GM19043 (cell line): ENCODE measurements around the gene LYVE1.

Experiments
- ATAC-seq: cut with Tn5 transposase; IDR thresholded peaks from one replicate; pipeline ENCODE4 v1.9.1; 2021; ENCODE audit warnings: low read depth; ENCODE audit not compliant: unreplicated experiment

LYVE1 gene

DNA sequence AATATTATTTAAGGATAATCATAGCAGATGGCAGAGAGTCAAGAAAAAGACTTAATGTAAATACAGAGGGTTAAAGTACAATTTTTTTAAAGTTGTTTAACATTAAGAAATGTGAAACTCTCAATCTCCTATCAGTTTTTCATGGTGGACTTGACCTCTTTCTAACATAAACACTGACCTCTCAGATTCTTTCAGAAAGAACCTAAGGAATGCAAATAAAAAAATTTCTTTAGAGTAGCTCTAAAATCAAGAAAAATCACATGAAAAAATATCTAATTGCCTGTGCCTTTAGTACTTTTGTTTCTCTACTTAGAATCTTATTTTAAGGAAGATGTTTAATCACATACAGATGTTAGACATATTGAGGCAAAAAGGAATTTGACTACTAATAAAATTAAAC is 40.3 kb downstream of the LYVE1 start:
- ATAC-seq = no peak

GRCh38 chr11:10526974-10527918 is 41.2 kb downstream of the LYVE1 start:
- ATAC-seq = peak; percentile 91

DNA sequence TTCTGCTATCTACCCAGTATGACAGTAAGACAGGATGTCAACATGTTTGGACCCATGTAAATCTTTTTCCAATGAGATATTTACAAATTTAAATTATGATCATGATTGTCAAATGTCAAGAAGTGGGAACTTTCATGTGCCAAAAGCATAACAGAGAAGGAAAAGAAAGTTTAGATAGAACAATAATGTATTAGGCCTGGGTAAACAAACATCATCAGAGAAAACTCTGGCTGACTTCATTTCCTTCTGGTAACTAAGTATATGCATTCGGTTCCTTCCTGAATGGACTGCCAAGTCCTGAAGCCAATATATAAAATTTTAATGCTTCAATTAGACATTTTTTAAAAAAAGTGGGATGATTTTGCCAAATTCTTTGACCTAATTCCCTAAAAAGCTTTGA is 44.0 kb downstream of the LYVE1 start:
- no peak for ATAC-seq

GRCh38 chr11:10522921-10523320 is 45.5 kb downstream of the LYVE1 start:
- ATAC-seq = no peak

- ATAC-seq = no peak
These were observed 46.2 kb downstream of the LYVE1 start for GRCh38 chr11:10522276-10522675.

DNA sequence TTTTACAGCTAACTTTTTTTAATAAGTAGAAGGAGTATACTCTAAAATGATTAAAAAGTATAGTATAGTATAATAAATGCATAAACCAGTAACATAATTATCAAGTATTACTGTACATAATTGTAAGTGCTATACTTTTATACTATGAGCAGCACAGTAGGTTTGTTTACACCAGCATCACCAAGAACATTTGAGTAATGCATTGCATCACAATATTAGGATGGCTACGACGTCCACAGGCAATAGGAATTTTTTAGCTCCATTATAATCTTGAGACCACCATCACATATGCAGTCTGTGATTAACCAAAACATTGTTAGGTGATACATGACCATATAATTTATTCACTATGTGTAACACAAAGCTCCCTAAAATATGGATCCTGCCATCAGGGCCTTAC is 47.9 kb downstream of the LYVE1 start:
- ATAC-seq = no peak

DNA sequence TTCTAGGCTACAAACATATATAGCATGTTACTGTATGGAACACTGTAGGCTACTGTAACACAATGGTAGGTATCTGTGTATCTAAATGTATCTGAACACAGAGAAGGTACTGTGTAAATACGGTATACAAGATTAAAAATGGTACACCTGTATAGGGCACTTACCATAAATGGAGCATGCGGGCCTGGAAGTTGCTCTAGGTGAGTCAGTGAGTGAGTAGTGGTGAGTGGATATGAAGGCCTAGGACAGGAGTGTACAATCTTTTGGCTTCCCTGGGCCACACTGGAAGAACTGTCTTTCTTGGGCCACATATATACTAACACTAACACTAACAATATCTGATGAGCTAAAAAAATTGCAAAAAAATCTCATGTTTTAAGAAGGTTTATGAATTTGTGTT is 48.8 kb downstream of the LYVE1 start:
- ATAC-seq = no peak

DNA sequence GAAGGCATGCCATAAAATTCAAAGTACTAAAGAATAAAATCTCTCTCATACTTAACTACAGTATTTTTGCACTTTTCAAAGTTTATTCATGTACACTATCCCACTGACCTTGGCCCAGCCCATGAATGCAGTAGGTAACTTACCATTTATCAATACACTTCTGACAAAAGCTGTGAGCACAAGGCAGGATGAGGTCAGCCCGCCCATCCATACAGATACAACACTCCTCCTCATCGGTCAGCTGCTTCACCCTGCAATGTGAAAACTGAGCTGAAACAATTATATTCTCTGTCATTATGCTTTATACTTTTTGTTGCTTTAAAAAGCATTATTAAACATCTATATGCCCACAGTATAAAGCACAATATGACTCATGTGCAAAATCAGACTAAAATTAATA is 49.6 kb downstream of the LYVE1 start:
- ATAC-seq = no peak

- ATAC-seq = no peak
These were observed 50.3 kb downstream of the LYVE1 start for GRCh38 chr11:10518123-10518522.

GRCh38 chr11:10515418-10515817 is 53.0 kb downstream of the LYVE1 start:
- no peak for ATAC-seq

DNA sequence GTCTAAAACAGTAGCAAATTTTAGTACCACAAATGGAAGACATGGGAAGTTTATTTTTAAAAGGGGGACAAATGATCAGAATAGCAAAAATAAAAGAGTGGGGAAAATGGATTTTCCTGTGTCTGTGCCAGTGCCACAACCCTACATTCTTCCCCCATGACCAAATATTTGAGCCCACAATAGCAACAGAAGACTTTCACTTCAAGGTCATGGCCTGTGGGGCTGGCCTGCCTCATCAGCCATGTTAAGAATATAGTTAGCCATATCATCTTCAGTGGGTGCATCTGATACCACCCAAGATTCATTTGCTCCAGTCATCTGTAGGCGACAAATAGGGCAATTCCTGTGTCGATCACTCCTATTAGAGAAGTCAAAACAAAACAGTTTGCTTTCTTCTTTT is 53.8 kb downstream of the LYVE1 start:
- ATAC-seq = no peak

DNA sequence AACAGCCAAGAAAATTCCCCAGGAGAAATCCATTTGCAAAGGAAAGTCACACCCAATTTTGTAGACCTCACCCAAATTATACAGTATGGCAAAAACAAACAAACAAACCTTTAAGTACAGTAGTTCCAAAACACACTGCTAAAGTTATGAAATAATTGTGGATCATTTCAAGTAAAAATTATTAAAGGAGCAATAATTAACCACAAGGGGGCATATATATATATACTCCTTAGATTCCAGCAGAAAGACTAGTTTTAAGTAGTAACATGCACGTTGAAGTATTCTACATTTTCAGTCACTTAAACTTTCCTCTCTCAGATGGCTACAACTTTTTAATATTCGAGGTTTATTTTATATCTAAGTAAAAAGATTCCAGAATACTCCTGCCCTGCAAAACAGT is 54.3 kb downstream of the LYVE1 start:
- no peak for ATAC-seq

- ATAC-seq = no peak
These were observed 57.3 kb downstream of the LYVE1 start for GRCh38 chr11:10511181-10511621.
